Activated CD8-positive, alpha-beta T cell treated with anti-CD3 and anti-CD28 coated beads for 36 hours (primary cell): Measurements from ENCODE around the gene PRKCE. TPM values are rescaled to one million over a fixed set of nuclear protein-coding genes. Genes with fewer than 3 reads are reported as not detected.

ENCODE experiments used
- ATAC-seq: fragments of 200-7000 bp; cut with Tn5 transposase; one replicate; pipeline ENCODE4 v1.10.0; 2021; ENCODE audit warnings: mild to moderate bottlenecking, moderate library complexity
- CTCF ChIA-PET: fragments of 350-600 bp; sonication (Branson Sonifier 250); formaldehyde crosslinking; loops from one replicate; lab custom pipeline; 2021; ENCODE audit warnings: antibody characterized with exemption; lab: Charles Lee
- POLR2A ChIA-PET: fragments of 350-600 bp; sonication (Branson Sonifier 250); formaldehyde crosslinking; loops from one replicate; lab custom pipeline; 2021; ENCODE audit warnings: antibody characterized with exemption; lab: Charles Lee
- DNase-seq: peaks from one replicate; pipeline ENCODE4 v3.0.0-alpha.2; 2020
- H3K27ac Mint-ChIP-seq: one replicate; pipeline ENCODE4 v1.8.0; 2021; ENCODE audit warnings: mild to moderate bottlenecking, mixed read lengths
- H3K27me3 Mint-ChIP-seq: one replicate; pipeline ENCODE4 v1.8.0; 2021; ENCODE audit warnings: mixed read lengths
- H3K36me3 Mint-ChIP-seq: one replicate; pipeline ENCODE4 v1.8.0; 2021; ENCODE audit warnings: low read depth, mixed read lengths
- H3K4me1 Mint-ChIP-seq: one replicate; pipeline ENCODE4 v1.8.0; 2021; ENCODE audit warnings: low read depth, mixed read lengths
- H3K4me3 Mint-ChIP-seq: one replicate; pipeline ENCODE4 v1.8.0; 2021; ENCODE audit warnings: mild to moderate bottlenecking, moderate library complexity, mixed read lengths
- H3K9me3 Mint-ChIP-seq: one replicate; pipeline ENCODE4 v1.8.0; 2021; ENCODE audit warnings: mixed read lengths
- CTCF ChIP-seq: fragments of 200-600 bp; IDR thresholded peaks from one replicate; pipeline ENCODE4 v1.8.0; 2022; ENCODE audit warnings: antibody characterized with exemption, mild to moderate bottlenecking
- intact Hi-C: fragments of 100-400 bp; cut with micrococcal nuclease; formaldehyde crosslinking; loops from one replicate; pipeline ENCODE4 v1.10.0; 2022
- total RNA-seq, 2 experiments: library from RNA; stranded (reverse); gene quantifications; one replicate each; pipeline ENCODE4 v1.2.3, GENCODE V29; 2021

PRKCE gene
- total RNA-seq, 2 experiments from 2014 or later = 11.5 to 11.9 TPM

- no peaks in the 10 kb centered on the region for H3K27me3 Mint-ChIP-seq
- no peaks in the 10 kb centered on the region for H3K36me3 Mint-ChIP-seq
- H3K27ac Mint-ChIP-seq = no peak overlapping the region
- POLR2A ChIA-PET = no interaction called here
- no peaks in the 10 kb centered on the region for H3K9me3 Mint-ChIP-seq
- CTCF ChIA-PET = no interaction called here
- DNase-seq = no peak
- TF ChIP-seq CTCF = no peak
- no peak for ATAC-seq
- H3K4me3 Mint-ChIP-seq = no peak overlapping the region
- intact Hi-C loops = no loop called here
- peaks cover 14% of the 10 kb centered on the region for H3K4me1 Mint-ChIP-seq
These were observed 186.4 kb downstream of the PRKCE start for GRCh38 chr2:45837812-45838341.

GRCh38 chr2:45839508-45840251 lies 188.2 kb downstream of the PRKCE start:
- CTCF ChIA-PET = interaction anchor here (1.5 kb wide), 1 partner anchor 11 kb away, joined by 3 read pairs; no protein-coding TSS in a partner anchor
- Mint-ChIP-seq H3K9me3 (no peaks in the 10 kb centered on the region), H3K27ac (no peak overlapping the region), H3K27me3 (no peaks in the 10 kb centered on the region), H3K36me3 (peaks cover 2% of the 10 kb centered on the region), H3K4me3 (no peak overlapping the region), H3K4me1 (peaks cover 25% of the 10 kb centered on the region)
- no peak for TF ChIP-seq CTCF
- intact Hi-C loops = no loop called here
- no peak for ATAC-seq
- no peak for DNase-seq
- POLR2A ChIA-PET = no interaction called here

GRCh38 chr2:45840481-45840880 lies 189.0 kb downstream of the PRKCE start:
- CTCF ChIA-PET = interaction anchor here (1.5 kb wide), 1 partner anchor 12 kb away, joined by 3 read pairs; no protein-coding TSS in a partner anchor

GRCh38 chr2:45841752-45842407 lies 190.4 kb downstream of the PRKCE start:
- intact Hi-C loops = no loop called here
- ChIA-PET CTCF (no interaction called here), POLR2A (no interaction called here)
- Mint-ChIP-seq H3K27ac (no peak overlapping the region), H3K4me1 (peaks cover 24% of the 10 kb centered on the region), H3K36me3 (peaks cover 6% of the 10 kb centered on the region), H3K27me3 (no peaks in the 10 kb centered on the region), H3K4me3 (no peak overlapping the region), H3K9me3 (no peaks in the 10 kb centered on the region)
- DNase-seq (no peak), ATAC-seq (no peak)
- no peak for TF ChIP-seq CTCF

More at GRCh38 chr2:45840481-45840880, 189.0 kb downstream of the PRKCE start:
- TF ChIP-seq CTCF = no peak
- intact Hi-C loops = no loop called here
- POLR2A ChIA-PET = no interaction called here
- ATAC-seq = no peak
- H3K9me3 Mint-ChIP-seq = no peaks in the 10 kb centered on the region
- H3K4me3 Mint-ChIP-seq = no peak overlapping the region
- H3K27me3 Mint-ChIP-seq = no peaks in the 10 kb centered on the region
- H3K4me1 Mint-ChIP-seq = peaks cover 27% of the 10 kb centered on the region
- H3K36me3 Mint-ChIP-seq = peaks cover 2% of the 10 kb centered on the region
- DNase-seq = no peak
- no peak overlapping the region for H3K27ac Mint-ChIP-seq

- Mint-ChIP-seq H3K4me3 (no peak overlapping the region), H3K27me3 (no peaks in the 10 kb centered on the region), H3K27ac (no peak overlapping the region), H3K9me3 (no peaks in the 10 kb centered on the region), H3K36me3 (peaks cover 6% of the 10 kb centered on the region), H3K4me1 (peaks cover 22% of the 10 kb centered on the region)
- CTCF ChIA-PET = interaction anchor here (1.3 kb wide), 1 partner anchor 93 kb away, joined by 3 read pairs; no protein-coding TSS in a partner anchor
- POLR2A ChIA-PET = interaction anchor here (0.6 kb wide), 1 partner anchor 424 kb away, joined by 6 read pairs; no protein-coding TSS in a partner anchor
- DNase-seq (no peak), ATAC-seq (no peak)
- intact Hi-C loops = no loop called here
- TF ChIP-seq CTCF = no peak
These were observed 191.7 kb downstream of the PRKCE start for GRCh38 chr2:45843136-45843535.
